RPMI8226 (cell line): ENCODE measurements around the gene PPM1J.

Source experiments
- DNase-seq: peaks from one replicate; pipeline ENCODE4 v3.0.0-alpha.2; 2015

The PPM1J gene

DNA sequence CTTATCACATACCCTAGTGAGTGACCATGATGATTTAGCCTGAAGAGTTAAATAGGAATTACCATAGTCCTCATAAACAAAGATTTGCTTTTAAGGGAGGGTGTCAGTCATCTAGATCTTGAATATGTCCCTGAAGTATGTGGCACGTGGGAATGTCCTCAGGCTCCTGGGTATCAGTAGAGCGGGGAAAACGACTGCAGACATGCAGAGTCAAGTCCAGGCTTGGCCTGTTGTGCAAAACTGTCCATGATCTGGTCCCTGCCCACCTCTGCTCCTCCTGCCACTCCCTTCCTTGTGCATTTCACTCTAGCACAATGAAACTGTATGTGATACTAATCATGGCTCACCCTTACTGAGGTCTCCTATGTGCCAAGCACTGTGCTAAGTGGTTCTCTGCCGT is 27.8 kb downstream of the PPM1J start:
- DNase-seq, result no peak

DNA sequence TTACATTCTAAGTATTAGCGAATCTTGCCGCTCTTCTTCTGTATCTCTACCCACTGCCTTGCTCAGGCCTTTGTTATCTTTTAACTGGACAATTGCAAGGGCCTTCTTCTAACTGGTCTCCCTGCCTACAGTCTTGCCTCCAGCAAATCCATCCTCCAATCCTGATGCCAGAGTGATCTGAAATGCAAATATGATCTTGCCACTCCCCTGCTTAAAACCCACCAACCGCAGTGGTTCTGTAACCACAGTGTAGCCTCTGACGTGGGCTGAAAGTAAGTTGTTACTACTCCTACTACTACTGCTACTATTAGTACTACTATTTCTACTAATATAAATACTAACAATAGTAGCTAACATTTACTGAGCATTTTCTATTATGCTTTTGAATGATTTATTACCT is 28.3 kb downstream of the PPM1J start:
- no peak for DNase-seq

DNA sequence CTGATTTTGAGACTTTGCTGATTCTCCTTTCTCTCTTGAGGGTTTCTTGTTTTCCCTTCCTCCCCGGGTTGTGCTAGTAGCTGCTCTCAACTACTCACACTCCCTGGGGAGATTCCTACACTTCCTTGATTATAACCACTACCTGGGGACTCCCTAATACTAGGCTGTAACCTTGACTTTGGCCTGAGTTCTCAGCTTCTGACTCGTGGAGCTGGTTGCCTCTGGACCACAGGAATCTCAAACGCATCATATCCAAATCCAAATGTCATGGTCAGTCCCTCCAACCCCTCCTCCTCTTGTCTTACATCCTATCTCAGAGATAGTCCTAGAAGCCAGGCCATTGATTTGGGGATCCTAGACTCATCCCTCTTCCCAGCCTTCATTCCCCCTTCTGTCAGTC is 28.7 kb downstream of the PPM1J start:
- no peak for DNase-seq

DNA sequence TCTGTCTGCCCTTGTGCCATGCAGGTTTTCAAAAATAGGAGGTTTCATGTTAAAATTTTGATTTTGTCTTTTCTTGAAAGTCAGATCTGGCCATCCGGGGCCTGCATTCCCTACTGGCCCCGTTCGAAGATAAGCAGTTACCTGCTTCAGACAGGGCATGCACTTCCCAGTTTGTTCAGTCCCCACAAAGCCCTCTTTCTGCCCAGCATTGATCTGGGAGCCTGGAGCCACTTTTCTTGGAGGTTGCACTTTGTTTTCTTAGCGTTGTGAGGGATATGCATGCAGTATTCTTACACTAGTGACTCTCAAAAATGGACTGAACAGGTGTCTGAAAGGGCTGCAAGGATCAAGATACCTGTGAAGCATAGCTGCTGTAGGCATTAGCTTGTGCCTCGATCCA is 29.2 kb downstream of the PPM1J start:
- no peak for DNase-seq

DNA sequence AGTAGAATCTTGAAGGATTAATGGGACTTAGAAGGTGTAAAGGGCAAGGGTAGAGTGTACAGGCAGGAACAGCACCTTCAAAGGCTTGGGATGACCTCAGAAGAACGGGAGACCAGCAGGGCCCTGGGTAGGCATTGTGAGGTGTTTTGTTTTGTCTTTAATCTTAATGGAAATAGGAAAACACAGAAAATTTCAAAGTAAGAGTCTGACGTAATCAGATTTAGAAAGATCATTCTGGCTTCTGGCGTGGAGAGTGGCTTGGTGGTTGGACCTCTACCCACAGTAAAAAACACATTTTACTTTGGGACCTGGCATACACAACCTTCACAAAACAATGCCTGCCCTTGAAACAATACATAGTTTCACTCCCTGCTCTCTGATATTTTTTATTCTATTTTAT is 36.5 kb downstream of the PPM1J start:
- no peak for DNase-seq

DNA sequence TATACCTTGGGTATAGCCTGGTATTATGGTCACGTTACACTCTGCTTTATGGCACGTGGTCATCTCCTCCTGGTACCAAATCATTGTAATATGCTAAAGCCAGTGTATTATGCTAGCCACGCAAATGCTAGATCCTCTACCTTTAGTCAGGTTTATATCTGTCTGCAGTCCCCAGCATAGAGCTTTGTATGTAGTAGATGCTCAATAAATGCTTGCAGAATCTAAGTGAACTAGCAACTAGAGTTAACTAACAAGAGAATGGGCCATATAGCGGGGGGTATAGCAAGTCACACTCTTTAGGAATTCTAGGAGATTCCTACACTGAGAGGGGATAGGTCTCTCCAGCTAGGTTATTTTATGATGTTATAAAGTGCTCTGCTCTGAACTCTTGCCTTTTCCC is 37.6 kb downstream of the PPM1J start:
- no peak for DNase-seq

DNA sequence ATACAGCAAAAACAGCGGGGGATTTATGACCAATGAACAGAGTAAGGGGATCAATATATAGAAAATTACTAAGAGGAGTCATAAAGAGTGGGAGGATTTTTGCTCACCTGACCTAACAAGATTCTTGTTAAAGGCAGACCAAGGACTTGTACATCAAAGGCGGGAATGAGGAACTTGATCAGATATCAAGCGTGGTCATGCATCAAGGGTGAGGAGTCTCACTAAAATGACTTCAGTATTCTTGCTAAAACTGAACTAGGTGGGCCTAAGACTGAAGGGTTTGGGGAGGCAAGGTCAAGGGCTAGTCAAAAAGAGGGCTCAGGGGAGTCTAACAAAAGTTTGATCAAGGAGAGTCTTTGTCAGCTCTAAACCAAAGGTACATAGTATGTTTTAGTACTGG is 38.6 kb downstream of the PPM1J start:
- DNase-seq, result no peak

DNA sequence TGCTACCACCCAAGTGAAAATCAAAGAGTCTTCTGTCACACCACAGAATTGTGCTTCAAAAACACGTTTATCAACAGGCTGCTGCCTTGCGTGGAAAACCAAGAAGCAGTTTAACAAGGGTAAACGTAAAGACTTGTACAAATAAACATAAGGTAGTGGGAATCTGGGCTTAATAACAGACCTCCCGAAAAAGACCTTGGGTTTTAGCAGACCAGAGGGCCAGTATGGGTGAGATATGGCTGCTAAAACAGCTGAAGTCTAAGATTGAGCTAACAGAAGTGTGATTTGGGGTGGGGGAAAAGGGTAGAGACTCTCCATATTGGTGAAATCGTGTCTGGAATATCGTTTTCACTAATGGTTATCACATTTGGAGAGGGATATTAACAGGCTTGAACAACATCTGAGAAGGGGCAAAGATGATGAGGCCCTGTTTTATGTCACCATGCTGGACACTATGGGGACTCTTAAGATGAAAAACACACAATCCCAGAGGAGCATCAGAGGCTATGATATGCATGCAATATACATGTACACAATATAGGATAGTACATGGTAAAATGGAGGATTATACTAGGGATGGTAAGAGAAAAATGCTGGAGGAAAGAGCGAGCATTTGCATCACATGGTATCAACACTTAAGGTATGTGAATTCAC is 39.3 kb downstream of the PPM1J start:
- DNase-seq, result no peak

DNA sequence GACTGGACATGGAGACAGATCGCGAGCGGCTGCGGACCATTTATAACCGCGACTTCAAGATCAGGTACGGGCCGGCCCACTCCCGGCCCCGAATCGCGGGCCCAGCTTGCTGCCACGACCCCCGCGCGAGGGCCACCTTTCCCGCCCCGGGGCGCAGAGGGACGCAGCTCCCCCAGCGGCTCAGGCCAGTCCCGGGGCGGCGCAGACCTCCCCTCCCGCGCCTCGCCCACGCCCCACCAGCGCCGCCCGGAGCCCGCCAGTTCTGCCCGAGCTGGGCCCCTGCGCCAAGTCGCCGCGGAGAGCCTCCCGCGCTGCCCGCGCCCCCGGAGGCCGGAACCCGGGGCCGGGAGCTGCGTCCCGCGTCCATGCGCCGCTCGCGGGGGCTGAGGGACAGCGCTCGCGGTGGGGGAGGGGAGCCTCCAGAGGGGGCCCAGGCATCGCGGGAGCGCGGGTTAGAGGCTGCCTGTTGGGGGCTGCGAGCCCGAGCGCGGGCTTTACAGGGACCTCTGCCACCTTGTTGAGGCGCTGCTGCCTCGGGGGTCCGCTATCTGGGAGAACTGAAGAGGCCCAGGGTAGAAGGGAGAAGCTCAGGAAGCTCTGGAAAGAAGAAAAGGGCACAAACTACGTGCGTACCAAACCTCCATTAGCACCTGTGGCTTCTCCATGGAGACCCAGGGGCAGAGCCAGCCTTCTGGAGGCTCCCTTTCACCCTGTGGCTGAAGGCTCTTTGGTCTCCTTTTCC is 40.0 kb downstream of the PPM1J start:
- no peak for DNase-seq

DNA sequence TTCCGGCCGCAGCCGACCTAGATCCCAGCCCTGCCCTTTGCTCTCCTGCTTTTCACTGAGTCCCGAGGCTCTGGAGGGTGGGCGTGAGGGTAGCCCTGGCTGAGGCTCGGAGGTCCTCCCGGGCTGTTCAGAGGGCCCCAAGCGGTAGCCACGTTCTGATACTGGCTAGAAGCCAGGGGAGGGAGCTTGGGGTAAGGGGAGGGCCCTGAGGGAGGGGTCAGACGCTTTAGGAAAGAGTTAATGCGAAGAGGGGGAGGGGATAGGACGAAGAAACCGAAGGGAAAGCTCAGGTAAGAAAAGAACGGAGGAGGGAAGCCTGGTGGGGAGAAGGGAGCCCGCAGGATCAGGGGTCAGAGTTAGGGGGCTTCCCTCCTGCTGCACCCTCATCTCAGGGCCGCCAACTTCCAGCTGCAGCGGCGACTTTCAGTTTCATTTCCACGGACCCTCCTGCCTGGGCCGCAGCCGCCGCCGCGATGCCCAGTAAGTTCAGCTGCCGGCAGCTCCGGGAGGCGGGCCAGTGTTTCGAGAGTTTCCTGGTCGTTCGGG is 40.6 kb downstream of the PPM1J start, which contains the start of gene MOV10:
MOV10 (plus strand) TSS at position 220 of the 546 bp plus-strand sequence; CDS start at position 474, 254 bp downstream.
- peak; percentile 63 for DNase-seq

DNA sequence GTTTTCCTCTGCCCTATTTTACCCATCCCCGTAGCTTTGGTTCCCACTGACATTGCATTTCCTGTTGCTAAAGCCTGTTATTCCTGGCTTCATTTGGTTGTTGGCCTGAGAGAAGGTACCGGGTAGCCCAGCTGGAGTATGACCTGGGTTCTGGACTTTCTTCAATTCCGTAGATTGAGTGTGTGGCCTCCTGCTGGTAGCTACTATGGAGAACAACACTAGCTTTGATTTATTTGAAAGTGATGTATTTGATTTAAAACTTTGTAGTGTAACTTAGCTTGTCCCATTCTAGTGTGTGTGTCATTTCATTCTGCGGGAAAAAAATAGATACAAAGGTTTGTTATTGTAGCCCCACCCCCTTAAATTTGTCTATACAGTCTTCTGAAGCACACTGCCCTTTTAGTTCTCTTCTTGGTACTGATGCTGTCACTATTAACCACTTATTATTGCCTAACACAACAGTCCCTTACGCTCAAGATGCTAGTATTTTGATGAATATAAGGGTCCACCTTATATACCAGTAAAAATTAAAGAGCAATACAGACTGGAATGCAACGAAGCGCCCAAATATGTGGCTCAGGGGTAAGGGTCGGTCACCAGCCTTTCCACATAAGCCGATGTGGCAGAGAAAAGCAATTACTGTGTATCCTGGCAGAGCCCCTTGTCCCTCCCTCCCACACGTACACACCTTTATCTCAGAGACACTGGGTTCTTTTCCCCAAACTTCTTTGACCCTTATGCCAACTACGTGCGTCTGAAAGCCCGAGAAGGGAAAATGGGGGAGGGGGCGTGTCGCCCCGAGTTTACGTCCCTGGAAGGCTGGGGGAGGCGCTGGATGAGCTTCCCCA is 41.3 kb downstream of the PPM1J start:
- DNase-seq, result no peak

DNA sequence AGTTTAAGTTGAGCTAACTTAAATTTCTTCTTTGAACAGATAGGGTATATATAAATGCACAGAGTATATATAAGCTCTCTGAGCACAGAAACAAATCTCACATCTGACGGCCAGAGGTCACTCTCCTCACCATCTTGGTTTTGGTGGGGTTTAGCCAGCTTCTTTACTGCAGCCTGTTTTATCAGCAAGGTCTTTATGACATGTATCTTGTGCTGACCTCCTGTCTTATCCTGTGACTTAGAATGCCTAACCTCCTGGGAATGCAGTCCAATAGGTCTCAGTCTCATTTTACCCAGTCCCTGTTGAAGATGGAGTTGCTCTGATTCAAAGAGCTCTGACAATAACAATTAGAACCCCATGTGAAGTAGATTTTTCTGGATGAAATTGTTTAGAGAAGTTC is 42.3 kb downstream of the PPM1J start:
- no peak for DNase-seq

DNA sequence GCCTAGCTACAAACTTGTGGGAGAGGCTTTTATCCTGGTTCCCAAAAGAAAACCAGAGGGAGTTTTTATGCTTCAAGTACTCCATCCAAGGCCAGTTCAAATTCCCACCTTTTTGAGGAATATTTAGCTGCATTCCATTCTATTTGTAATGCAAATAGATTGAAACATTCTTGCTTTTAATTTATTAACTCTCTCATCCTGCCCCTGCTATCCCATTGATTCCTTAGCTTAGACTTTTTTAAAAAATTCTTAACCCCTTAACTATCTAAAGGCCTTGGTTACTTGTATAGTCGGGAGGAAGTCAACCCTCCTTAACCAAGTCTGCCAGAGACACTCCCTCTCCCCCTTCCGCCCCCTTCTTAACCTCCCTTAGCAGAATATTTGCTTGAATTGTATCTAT is 43.1 kb downstream of the PPM1J start:
- DNase-seq, result no peak

DNA sequence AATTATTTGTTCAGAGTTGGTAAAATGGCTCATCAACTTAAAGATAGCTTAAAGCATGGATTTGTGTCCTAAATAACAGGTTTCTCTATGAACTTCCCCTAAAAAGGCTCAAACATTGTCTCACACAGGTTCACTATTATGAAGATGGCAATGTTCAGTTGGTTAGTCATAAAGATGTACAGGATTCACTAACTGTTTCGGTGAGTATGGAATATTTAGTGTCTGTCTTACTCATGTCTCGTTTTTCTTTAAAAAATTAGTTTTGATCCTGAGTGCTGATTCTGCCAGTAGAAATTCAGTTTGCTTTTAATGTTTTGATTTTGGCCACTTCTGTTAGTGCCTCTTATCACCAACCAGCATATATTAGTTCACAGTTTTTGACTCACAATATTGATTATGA is 48.2 kb downstream of the PPM1J start:
- no peak for DNase-seq

DNA sequence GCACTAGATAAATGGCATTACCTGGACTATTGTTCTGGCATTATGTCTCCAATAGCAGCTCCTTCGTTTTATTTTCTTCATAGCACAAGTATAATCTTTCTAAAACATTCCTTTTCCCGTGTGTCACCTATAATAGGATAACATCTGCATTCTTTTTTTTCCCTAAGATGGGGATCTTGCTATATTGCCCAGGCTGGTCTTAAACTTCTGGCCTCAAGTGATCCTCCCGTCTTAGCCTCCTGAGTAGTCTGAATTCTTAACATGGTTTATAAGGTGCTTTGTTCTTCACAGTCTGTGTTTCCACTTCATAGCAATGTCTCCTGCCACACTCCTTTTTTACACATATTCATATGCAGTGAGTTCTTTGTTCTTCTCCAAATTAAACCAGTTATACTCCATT is 49.3 kb downstream of the PPM1J start:
- no peak for DNase-seq
